Measurements from ENCODE around the gene MCF2L2.

GRCh38 chr3:183331498-183331897 lies 96.9 kb downstream of the MCF2L2 start:
- no peak for TF ChIP-seq POLR2AphosphoS5 (IDR thresholded peaks at IDR 0.05; ENCODE audit: low read depth, low read length)
- no peak for TF ChIP-seq POLR2A (IDR thresholded peaks at IDR 0.05; ENCODE audit: low read depth, low read length)
- no peak for TF ChIP-seq TAF1 (IDR thresholded peaks at IDR 0.05; ENCODE audit: borderline replicate concordance, low read depth, low read length)
